HG02884 (cell line): ENCODE measurements around the gene HEATR5B.
"Not testable (repeated sequence)": the region's sequence is repeated elsewhere in the genome, so short reads cannot be mapped to it uniquely, and the experiment has no call there.

Experiments used
- ATAC-seq: cut with Tn5 transposase; IDR thresholded peaks from one replicate; pipeline ENCODE4 v1.9.1; 2021; ENCODE audit warnings: mild to moderate bottlenecking, moderate library complexity; ENCODE audit not compliant: unreplicated experiment

HEATR5B gene

GRCh38 chr2:37068686-37069085 is 15.5 kb downstream of the HEATR5B start:
- no peak for ATAC-seq

GRCh38 chr2:37061776-37062175 is 22.4 kb downstream of the HEATR5B start:
- no peak for ATAC-seq

DNA sequence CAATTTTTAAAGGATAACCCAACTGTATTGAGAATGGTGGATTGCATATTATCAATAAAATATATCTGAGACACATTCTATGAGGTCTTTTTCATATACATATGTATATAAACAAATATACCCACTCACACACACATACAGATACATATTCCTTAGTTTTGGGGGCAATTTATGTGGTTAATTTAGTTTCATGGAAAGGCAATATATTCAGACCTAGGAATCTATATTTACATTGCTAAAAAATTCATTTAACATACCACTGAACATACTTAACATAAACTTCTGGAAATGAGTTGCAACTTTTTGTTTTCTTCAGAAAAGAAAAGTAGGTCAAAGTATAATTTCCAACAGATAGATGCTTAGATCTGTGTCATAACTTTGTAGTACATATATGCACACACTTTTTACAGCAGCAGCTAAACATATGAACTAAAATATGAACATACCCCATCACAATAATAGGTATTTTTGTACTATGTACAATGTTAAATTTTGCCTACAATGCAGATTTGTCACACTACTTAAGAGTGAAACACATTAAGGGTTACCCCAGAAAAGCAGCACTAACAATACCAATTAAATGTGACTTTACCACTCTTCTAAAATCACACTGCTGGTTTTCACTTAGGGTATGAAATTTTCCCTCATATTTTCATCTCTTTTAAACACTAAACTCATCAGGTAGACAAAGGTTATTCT is 23.0 kb downstream of the HEATR5B start:
- no peak for ATAC-seq

DNA sequence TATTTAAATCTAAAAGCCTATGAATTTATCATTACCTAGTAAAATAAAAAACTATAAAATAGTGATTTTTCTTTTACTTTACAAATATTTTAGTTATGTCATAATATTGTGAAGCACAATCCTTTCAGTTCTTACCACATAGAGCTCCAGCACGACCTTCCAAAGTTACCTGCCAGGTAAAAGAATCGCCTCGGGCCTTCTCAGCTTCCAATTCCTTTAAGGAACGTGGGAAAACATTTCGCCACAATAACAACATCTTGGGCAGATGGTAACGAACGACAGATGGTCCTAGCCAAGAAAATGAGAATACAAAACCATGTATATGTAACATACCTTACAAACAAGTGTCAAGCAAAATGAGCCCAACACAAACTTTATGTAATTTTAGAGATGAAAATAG is 23.7 kb downstream of the HEATR5B start:
- no peak for ATAC-seq

DNA sequence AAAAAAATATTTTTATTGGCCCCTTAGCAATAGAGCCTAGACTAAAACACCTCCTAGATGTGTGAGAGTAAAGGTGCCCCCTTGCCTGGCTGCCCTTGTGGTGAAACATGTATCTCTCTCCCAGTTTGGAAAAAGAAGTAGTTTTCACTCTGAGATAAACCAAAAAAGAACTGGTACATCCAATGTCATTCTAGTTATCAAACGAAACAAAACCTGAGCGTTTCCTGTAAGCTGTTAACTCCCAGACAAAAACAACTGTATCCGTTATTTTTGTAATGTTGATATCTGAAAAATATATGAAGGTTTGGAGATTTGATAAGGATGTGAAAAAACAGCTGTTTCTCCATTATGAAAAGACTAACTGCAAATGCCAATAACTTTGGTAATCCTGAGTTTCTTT is 24.3 kb downstream of the HEATR5B start:
- no peak for ATAC-seq

DNA sequence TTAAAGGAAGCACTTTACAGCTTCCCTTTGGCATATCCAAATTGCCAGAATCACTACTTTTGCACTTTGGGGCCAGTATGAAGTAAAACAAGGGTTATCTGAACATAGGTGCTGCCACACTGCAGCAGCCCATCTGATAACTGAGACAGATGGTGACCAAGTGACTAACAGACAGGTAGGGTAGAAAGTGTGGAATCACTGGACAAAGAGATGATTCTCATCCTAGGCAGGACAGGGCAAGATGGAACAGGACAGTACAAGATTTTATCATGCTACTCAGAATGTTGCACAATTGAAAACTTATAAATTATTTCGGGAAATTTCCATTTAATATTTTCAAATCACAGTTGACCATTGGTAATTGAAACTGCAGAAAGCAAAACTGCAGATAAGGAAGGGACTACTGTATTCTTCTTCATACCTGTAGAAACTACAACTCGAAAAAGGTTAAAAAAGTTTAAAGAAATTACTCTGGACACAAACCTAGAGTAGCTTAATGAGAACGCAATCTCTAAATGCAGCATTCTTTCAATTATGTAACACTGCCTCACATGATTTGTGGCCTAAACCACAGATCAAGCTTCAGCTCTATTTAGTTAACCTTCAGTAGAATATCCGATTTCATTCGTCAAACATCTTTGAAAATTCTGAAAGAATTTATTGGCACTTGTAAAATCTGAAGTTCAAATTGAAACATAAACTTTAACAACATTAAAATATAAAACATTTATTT is 31.4 kb downstream of the HEATR5B start:
- no peak for ATAC-seq

- no peak for ATAC-seq
These were observed 44.6 kb downstream of the HEATR5B start for GRCh38 chr2:37039580-37039979.

- ATAC-seq: no peak
These were observed 46.4 kb downstream of the HEATR5B start for GRCh38 chr2:37037771-37038170.

DNA sequence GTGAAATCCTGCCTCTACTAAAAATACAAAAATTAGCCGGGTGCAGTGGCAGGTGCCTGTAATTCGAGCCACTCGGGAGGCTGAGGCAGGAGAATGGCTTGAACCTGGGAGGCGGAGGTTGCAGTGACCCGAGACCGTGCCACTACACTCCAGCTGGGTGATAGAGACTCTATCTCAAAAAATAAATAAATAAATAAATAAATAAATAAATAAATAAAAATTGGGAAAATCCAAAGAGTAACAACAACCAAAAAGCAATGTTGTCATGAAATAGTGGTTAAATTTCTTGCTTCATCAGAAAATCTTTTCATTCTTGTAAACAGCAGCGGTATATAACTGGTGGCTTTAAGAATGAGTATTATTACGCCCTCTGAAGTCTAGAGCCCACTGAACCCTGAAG is 54.4 kb downstream of the HEATR5B start:
- ATAC-seq: no peak

- no peak for ATAC-seq
These were observed 58.1 kb downstream of the HEATR5B start for GRCh38 chr2:37026050-37026449.

- ATAC-seq: no peak
These were observed 63.0 kb downstream of the HEATR5B start for GRCh38 chr2:37020887-37021796.

DNA sequence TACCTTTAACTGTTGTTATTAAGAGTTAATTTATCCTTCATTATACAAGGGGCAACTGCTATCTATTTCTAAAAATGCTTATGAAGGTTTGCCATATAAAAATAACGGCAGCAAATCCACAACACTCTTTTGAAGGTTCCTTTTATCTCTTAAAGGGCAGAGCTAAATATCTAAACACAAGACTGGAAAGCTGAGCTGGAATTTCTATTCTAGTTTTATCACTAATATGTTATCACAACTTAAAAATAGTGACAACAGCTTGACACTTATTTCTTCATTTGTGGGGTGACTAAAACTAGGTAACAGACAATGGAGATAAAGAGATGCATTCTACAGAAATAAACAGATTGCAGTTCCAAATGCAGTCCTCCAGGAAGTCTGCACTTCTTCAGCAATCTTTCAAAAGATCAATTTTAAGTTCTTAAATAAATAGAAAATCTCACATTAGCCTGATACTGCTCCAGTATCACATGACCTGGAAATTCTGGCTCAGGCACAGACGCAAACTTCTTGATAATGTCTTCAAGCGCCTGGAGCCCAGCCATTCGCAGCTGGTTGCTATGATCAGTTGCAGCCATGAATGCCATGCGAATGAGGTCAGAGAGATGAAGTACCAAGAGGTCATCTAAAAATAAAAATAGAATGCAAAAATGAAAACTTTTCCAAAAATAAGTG is 63.8 kb downstream of the HEATR5B start:
- ATAC-seq: no peak

DNA sequence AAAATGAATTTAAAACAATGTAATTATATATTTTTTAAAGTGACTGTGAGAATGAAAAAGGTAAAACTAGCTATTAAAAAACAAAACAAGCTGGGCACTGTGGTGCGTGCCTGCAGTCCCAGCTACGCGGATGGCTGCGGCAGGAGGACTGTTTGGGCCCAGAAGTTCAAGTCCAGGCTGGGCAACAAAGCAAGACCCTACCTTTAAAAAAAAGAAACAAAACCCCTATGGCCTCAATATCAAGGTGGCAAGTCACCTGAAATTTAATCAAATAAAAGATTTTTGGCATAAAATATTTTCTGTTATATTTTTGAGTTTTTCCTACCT is 70.9 kb downstream of the HEATR5B start:
- peak; percentile 9 for ATAC-seq

- ATAC-seq: peak; percentile 50
These were observed 73.0 kb downstream of the HEATR5B start for GRCh38 chr2:37011130-37011529.

DNA sequence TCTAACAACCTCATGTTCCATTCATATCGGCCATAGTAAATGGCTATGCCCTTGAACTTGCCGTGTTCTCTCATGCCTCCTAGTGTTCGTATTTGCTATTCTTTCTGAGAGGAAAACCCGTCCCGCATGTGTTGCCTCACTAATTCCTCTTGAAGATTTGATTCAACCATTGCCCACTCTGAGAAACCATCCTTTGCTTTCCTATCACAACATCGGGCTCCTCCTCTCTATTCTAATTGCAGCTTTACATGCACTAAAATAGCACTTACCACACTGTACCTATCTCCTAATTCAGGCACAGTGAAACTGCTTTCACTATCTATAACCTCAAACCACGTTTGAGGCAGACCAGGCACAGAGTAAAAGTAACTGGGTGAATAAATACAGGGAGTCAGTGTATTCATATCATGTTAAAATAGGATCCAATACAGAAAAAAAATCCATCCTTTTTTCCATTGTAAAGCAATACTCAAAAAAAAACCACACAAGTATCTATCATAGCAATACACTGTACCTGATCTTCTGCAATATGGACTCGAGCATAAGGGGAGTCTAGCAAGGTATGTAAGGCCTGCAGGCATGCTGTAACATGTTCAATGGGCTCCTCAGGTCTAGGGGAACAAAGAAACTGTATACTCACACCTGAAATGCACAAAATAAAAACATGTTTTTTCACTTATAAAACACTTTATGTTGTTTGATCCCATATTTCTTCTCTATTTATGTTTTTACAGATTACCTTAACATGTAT is 78.9 kb downstream of the HEATR5B start:
- ATAC-seq: peak; percentile 97

GRCh38 chr2:37000988-37001556 is 83.1 kb downstream of the HEATR5B start:
- ATAC-seq: no peak

- ATAC-seq: no peak
These were observed 83.9 kb downstream of the HEATR5B start for GRCh38 chr2:37000318-37000717.

GRCh38 chr2:36999416-36999815 is 84.8 kb downstream of the HEATR5B start:
- not testable (repeated sequence) for ATAC-seq

DNA sequence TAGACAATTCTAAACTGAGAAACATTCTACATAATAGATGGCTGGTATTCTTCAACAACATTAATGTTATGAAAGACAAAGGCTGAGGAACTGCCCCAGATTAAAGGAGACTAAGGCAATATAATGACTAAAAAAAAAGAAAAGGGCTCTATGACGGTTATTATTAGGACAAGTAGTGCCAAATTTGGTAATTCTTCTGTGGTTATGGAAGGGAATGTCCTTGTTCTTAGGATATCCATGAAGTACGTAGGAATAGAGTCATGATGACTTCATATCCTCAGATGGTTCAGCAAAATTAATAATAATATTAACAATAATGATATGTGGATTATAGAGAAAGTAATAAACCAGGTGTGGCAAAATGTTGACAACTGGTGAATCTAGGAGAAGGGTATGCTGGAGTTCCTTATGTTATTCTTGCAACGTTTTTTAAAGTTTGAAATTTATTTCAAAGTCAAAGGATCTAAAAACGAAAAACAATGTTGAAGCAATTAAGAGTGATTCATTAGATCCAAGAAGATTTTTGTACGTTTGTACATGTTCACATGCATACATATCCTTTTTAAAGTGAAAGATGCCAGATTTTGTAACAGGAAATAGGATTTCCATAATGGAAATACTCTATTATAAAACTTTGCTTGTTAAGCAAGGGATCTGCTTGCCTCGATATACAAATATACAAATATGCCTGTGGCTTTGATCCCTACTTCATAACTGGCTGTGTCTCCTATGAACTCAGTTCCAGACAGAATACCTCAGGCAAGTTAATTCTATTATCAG is 90.1 kb downstream of the HEATR5B start:
- ATAC-seq: no peak
